Stomach (tissue), 9 donors: ENCODE results near the gene SSH2. TPM values are rescaled to one million over a fixed set of nuclear protein-coding genes. Genes with fewer than 3 reads are reported as not detected.
A peak's percentile ranks its signal among the peaks of the same experiment; 100 is the strongest.
"Not testable (repeated sequence)": the region's sequence is repeated elsewhere in the genome, so short reads cannot be mapped to it uniquely, and the experiment has no call there.

Experiments used
- DNase-seq, 2 donors: peaks; one replicate each; pipeline versions ENCODE4 v3.0.0 to v3.0.0-alpha.2; 2013 to 2019
- H3K27ac ChIP-seq, 5 donors: fragments of 200-600 bp in 4 of 5; sonication (generic) in 4 of 5; one replicate each; pipeline ENCODE4 v1.5.1; 2013 to 2019; ENCODE audit warnings: mild to moderate bottlenecking in 1 of 5, moderate library complexity in 1 of 5
- H3K27me3 ChIP-seq, 3 donors: fragments of 200-600 bp; sonication (generic); one replicate each; pipeline ENCODE4 v1.5.1; 2017 to 2019; ENCODE audit warnings: mixed run types in 1 of 3
- H3K36me3 ChIP-seq, 4 donors: fragments of 200-600 bp; sonication (generic); 1 replicate in 3 of 4; 2 replicates in 1 of 4; pipeline ENCODE4 v1.5.1; 2016 to 2019
- H3K4me1 ChIP-seq, 4 donors: fragments of 200-600 bp; sonication (generic); one replicate each; pipeline ENCODE4 v1.5.1; 2016 to 2019
- H3K4me3 ChIP-seq, 4 donors: fragments of 200-600 bp; sonication (generic) in 3 of 4; one replicate each; pipeline ENCODE4 v1.5.1; 2016 to 2019; ENCODE audit warnings: mild to moderate bottlenecking in 1 of 4
- H3K9me3 ChIP-seq, 4 donors: fragments of 200-600 bp; sonication (generic); one replicate each; pipeline ENCODE4 v1.5.1; 2016 to 2019
- CTCF ChIP-seq, 7 experiments: fragments of 450-650 bp in 4 of 7; fragments of 200-600 bp in 3 of 7; sonication (generic) in 3 of 7; IDR thresholded peaks; one replicate each; pipeline ENCODE4 v1.5.1; 2016 to 2019; ENCODE audit warnings: antibody characterized with exemption in 7 of 7, control low read depth in 2 of 7, mild to moderate bottlenecking in 1 of 7
- EP300 ChIP-seq: sonication (generic); formaldehyde crosslinking; IDR thresholded peaks from one replicate; pipeline ENCODE4 v1.6.1; 2017; ENCODE audit warnings: antibody characterized with exemption
- POLR2A ChIP-seq, 4 donors: fragments of 450-650 bp; IDR thresholded peaks; one replicate each; pipeline ENCODE4 v1.6.1; 2016; ENCODE audit warnings: antibody characterized with exemption in 4 of 4, control low read depth in 2 of 4, mild to moderate bottlenecking in 1 of 4, moderate library complexity in 1 of 4
- POLR2AphosphoS5 ChIP-seq, 3 donors: sonication (generic); formaldehyde crosslinking; IDR thresholded peaks; one replicate each; pipeline ENCODE4 v1.6.1; 2016; ENCODE audit warnings: antibody characterized with exemption in 3 of 3
- WGBS, 5 donors: extraction: QIAGEN DNeasy Blood & Tissue Kit in 3 of 5; methylation state at CpG; one replicate each; pipeline versions ENCODE4 v1.1.5 to v1.1.7; 2013 to 2018; 5-methylcytosine and 5-hydroxymethylcytosine counted together
- intact Hi-C: fragments of 100-400 bp; cut with DNase I; formaldehyde crosslinking; loops from one replicate; pipeline ENCODE4 v1.15.1; 2023; ENCODE audit warnings: low total_unique reads
- polyA plus RNA-seq, 3 donors: library from polyadenylated mRNA; stranded (reverse); fragments of 200-250 nt; gene quantifications; one replicate each; pipeline ENCODE4 v1.2.3, GENCODE V29; 2013
- total RNA-seq, 5 donors: library from RNA; depleted of rRNA; stranded (reverse); fragments of >200 nt; gene quantifications; one replicate each; pipeline versions ENCODE4 v1.1.0 to v1.2.3, GENCODE V29; 2014 to 2016
- donor health status: healthy with polysubstance abuse.
- donor health status: Bipolar disorder and iron deficiency.
- donor health status: healthy.

The SSH2 gene
- total and polyA plus RNA-seq, 8 donors, result 7.8 to 44.9 (median 24.1) TPM

- peaks cover 0 to 5% (median 0%) of the 10 kb centered on the region in 4 donors for H3K36me3 ChIP-seq
- no peaks in the 10 kb centered on the region for H3K27me3 ChIP-seq
- WGBS, 5 donors, result 49 to 75% (median 56%) methylated on average over 5 of the region's 5 CpGs
- H3K27ac ChIP-seq, result no peak overlapping the region
- no peak overlapping the region for H3K4me3 ChIP-seq
- intact Hi-C loops, result no loop called here
- TF ChIP-seq CTCF (IDR thresholded peaks at IDR 0.05) (no peak), POLR2A (IDR thresholded peaks at IDR 0.05) (no peak), POLR2AphosphoS5 (IDR thresholded peaks at IDR 0.05) (no peak), EP300 (no peak)
- H3K9me3 ChIP-seq, result no peaks in the 10 kb centered on the region
- no peak for DNase-seq
- peaks cover 0 to 15% (median 13%) of the 10 kb centered on the region in 4 donors for H3K4me1 ChIP-seq
Measured at GRCh38 chr17:29793501-29793900, 136.5 kb downstream of the SSH2 start.

- WGBS, 5 donors, result 42 to 78% (median 55%) methylated on average over 3 of the region's 3 CpGs
- Histone ChIP-seq H3K9me3 (no peaks in the 10 kb centered on the region), H3K27ac (no peak overlapping the region), H3K27me3 (no peaks in the 10 kb centered on the region), H3K36me3 (peaks cover 0 to 5% (median 0%) of the 10 kb centered on the region in 4 donors), H3K4me3 (no peak overlapping the region), H3K4me1 (peaks cover 0 to 27% (median 17%) of the 10 kb centered on the region in 4 donors)
- DNase-seq, result no peak
- intact Hi-C loops, result no loop called here
- TF ChIP-seq POLR2A (IDR thresholded peaks at IDR 0.05) (no peak), POLR2AphosphoS5 (IDR thresholded peaks at IDR 0.05) (no peak)
Measured at GRCh38 chr17:29791336-29792080, 138.5 kb downstream of the SSH2 start.

GRCh38 chr17:29789196-29790170, 140.5 kb downstream of the SSH2 start:
- no peak for DNase-seq
- 77 to 93% (median 80%) methylated on average over 4 of the region's 4 CpGs for WGBS, 5 donors
- no peaks in the 10 kb centered on the region for H3K9me3 ChIP-seq
- H3K27ac ChIP-seq, result peak overlapping the region in 4 of 5 donors; percentile 39 to 56 (median 53)
- intact Hi-C loops, result no loop called here
- H3K27me3 ChIP-seq, result no peaks in the 10 kb centered on the region
- TF ChIP-seq POLR2A (IDR thresholded peaks at IDR 0.05), result no peak
- peak in 1 of 3 donors; percentile 8 for TF ChIP-seq POLR2AphosphoS5 (IDR thresholded peaks at IDR 0.05)
- H3K36me3 ChIP-seq, result peaks cover 0 to 5% (median 0%) of the 10 kb centered on the region in 4 donors
- H3K4me1 ChIP-seq, result peaks cover 0 to 34% (median 22%) of the 10 kb centered on the region in 4 donors
- no peak overlapping the region for H3K4me3 ChIP-seq

- Histone ChIP-seq H3K27ac (no peak overlapping the region), H3K4me1 (peaks cover 0 to 34% (median 22%) of the 10 kb centered on the region in 4 donors), H3K27me3 (no peaks in the 10 kb centered on the region), H3K36me3 (peaks cover 0 to 6% (median 0%) of the 10 kb centered on the region in 4 donors), H3K9me3 (no peaks in the 10 kb centered on the region), H3K4me3 (no peak overlapping the region)
- 70 to 90% (median 81%) methylated on average over 3 of the region's 3 CpGs for WGBS, 5 donors
- no peak for DNase-seq
- TF ChIP-seq POLR2AphosphoS5 (IDR thresholded peaks at IDR 0.05) (no peak), POLR2A (IDR thresholded peaks at IDR 0.05) (no peak), CTCF (IDR thresholded peaks at IDR 0.05) (no peak), EP300 (no peak)
- intact Hi-C loops, result no loop called here
Measured at GRCh38 chr17:29787995-29788394, 142.0 kb downstream of the SSH2 start.

GRCh38 chr17:29782917-29783316, 147.1 kb downstream of the SSH2 start:
- peaks cover 0 to 21% (median 10%) of the 10 kb centered on the region in 4 donors for H3K4me1 ChIP-seq
- no peak for DNase-seq
- no peaks in the 10 kb centered on the region for H3K9me3 ChIP-seq
- H3K4me3 ChIP-seq, result no peak overlapping the region
- no peak overlapping the region for H3K27ac ChIP-seq
- 85 to 99% (median 97%) methylated on average over 5 of the region's 5 CpGs for WGBS, 5 donors
- TF ChIP-seq POLR2AphosphoS5 (IDR thresholded peaks at IDR 0.05), result no peak
- TF ChIP-seq EP300, result no peak
- no peak for TF ChIP-seq CTCF (IDR thresholded peaks at IDR 0.05)
- TF ChIP-seq POLR2A (IDR thresholded peaks at IDR 0.05), result no peak
- H3K36me3 ChIP-seq, result peaks cover 0 to 7% (median 0%) of the 10 kb centered on the region in 4 donors
- intact Hi-C loops, result no loop called here
- no peaks in the 10 kb centered on the region for H3K27me3 ChIP-seq

- intact Hi-C loops, result loop anchor here (10.0 kb wide), 1 partner anchor 135 kb away; no protein-coding TSS in a partner anchor
- not testable (repeated sequence) for H3K4me1 ChIP-seq
- WGBS, 5 donors, result 84 to 92% (median 90%) methylated on average over 8 of the region's 8 CpGs
Measured at GRCh38 chr17:29779812-29780190, 150.2 kb downstream of the SSH2 start.

More at GRCh38 chr17:29779812-29780190, 150.2 kb downstream of the SSH2 start:
- not testable (repeated sequence) for H3K4me3 ChIP-seq, H3K36me3 ChIP-seq, H3K27ac ChIP-seq, H3K27me3 ChIP-seq, H3K9me3 ChIP-seq, DNase-seq
